Upper lobe of right lung (tissue), 1 donor: Measurements from ENCODE around the gene NR1H4. TPM values are rescaled to one million over a fixed set of nuclear protein-coding genes. Genes with fewer than 3 reads are reported as not detected.

Experiments
- ATAC-seq: fragments of 200-7000 bp; cut with Tn5 transposase; one replicate; pipeline ENCODE4 v1.9.1; 2020; ENCODE audit warnings: mild to moderate bottlenecking, moderate library complexity
- DNase-seq: peaks from one replicate; pipeline ENCODE4 v3.0.0-alpha.2; 2020
- H3K27ac ChIP-seq: fragments of 200-600 bp; one replicate; pipeline ENCODE4 v1.8.0; 2022
- H3K27me3 ChIP-seq: fragments of 200-600 bp; one replicate; pipeline ENCODE4 v1.8.0; 2022; ENCODE audit warnings: mild to moderate bottlenecking
- H3K36me3 ChIP-seq: fragments of 200-600 bp; one replicate; pipeline ENCODE4 v1.8.0; 2022
- H3K4me1 ChIP-seq: fragments of 200-600 bp; one replicate; pipeline ENCODE4 v1.8.0; 2022
- H3K4me3 ChIP-seq: fragments of 200-600 bp; one replicate; pipeline ENCODE4 v1.8.0; 2022; ENCODE audit warnings: mild to moderate bottlenecking
- H3K9me3 ChIP-seq: fragments of 200-600 bp; one replicate; pipeline ENCODE4 v1.8.0; 2022
- CTCF ChIP-seq: fragments of 200-600 bp; IDR thresholded peaks from one replicate; pipeline ENCODE4 v1.8.0; 2022; ENCODE audit warnings: antibody characterized with exemption
- intact Hi-C: fragments of 100-400 bp; cut with DNase I; formaldehyde crosslinking; loops from one replicate; pipeline ENCODE4 v1.11.0; 2022
- total RNA-seq: library from RNA; stranded (reverse); fragmentation: NEBNext Ultra II Directional; extraction: Animal tissue kit (Norgen Biotek cat#: 25700); gene quantifications from one replicate; pipeline ENCODE4 v1.2.1, GENCODE V29; 2021
- donor health status: DM: no; HTN: yes; CAD: no; lungs with severe emphysema.

The NR1H4 gene
- total RNA-seq, 1 donor from 2014 or later: not detected

DNA sequence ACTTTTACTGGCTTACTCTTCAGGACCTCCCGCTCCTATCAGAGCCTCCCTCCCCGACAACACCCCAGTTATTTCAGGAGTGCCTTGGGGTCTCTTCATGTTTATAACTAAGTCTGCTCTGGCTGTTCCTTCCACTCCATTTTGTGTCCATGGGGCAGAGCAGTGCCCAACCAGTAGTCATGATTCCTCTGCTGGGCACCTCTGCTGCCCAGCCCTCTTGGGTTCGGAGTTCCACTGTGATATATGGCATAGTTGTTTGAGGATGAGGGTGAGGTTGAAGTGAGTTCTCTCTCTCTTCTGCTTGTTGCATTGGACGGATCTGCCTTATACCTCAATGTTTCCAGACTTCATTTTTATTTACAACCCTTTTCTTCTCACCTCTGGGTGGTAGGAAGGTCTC is 17.4 kb downstream of the NR1H4 start:
- intact Hi-C loops: no loop called here
- no peak for TF ChIP-seq CTCF
- Histone ChIP-seq H3K4me3 (no peak overlapping the region), H3K36me3 (no peaks in the 10 kb centered on the region), H3K9me3 (no peaks in the 10 kb centered on the region), H3K4me1 (no peaks in the 10 kb centered on the region), H3K27me3 (no peaks in the 10 kb centered on the region), H3K27ac (no peak overlapping the region)
- DNase-seq (no peak), ATAC-seq (no peak)

- Histone ChIP-seq H3K27me3 (no peaks in the 10 kb centered on the region), H3K4me3 (no peak overlapping the region), H3K4me1 (no peaks in the 10 kb centered on the region), H3K27ac (no peak overlapping the region), H3K9me3 (no peaks in the 10 kb centered on the region), H3K36me3 (no peaks in the 10 kb centered on the region)
- DNase-seq (no peak), ATAC-seq (no peak)
- intact Hi-C loops: no loop called here
- TF ChIP-seq CTCF: no peak
These were observed 19.8 kb downstream of the NR1H4 start for GRCh38 chr12:100493396-100494012.

DNA sequence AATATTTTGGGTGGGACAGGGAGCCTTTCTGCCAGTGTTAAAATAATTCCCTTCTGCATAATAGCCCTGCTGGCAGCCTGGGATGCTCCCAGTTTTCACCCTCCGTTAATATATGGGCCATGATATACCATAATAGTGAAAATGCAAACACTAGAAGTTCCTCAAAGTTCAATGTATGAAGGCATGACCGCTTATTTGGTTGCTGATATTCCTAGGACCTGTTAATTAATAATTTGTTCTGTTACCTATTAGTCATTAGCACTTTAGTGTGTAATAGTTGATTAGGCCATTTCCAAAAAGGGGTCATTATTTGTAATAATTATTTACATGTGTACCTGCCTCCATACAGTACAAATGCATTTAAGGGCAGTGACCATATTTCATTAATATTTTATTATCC is 20.4 kb downstream of the NR1H4 start:
- no peak for TF ChIP-seq CTCF
- no peaks in the 10 kb centered on the region for H3K27me3 ChIP-seq
- no peak overlapping the region for H3K4me3 ChIP-seq
- H3K9me3 ChIP-seq: no peaks in the 10 kb centered on the region
- DNase-seq: no peak
- no peak overlapping the region for H3K27ac ChIP-seq
- H3K36me3 ChIP-seq: no peaks in the 10 kb centered on the region
- intact Hi-C loops: no loop called here
- no peaks in the 10 kb centered on the region for H3K4me1 ChIP-seq
- ATAC-seq: no peak

DNA sequence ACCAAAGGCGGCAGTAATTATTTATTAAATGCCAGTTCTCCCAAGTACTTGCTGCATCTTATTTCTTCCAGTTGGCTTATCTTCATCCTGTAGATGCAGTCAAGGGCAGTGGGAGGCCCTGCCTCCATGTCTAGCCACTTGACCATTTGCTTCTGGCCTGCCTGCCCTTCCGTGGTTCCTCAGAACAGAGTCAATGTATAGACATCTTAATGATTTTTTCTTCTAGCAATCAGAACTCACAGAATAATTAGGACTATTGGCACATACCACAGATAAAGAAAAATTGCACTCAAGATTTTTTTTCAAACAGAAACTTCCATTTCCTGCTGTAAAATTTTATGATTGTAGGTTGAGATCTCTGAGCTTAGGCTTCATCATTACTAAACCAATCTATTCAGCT is 20.9 kb downstream of the NR1H4 start:
- Histone ChIP-seq H3K4me1 (no peaks in the 10 kb centered on the region), H3K27ac (no peak overlapping the region), H3K27me3 (no peaks in the 10 kb centered on the region), H3K4me3 (no peak overlapping the region), H3K9me3 (no peaks in the 10 kb centered on the region), H3K36me3 (no peaks in the 10 kb centered on the region)
- intact Hi-C loops: no loop called here
- TF ChIP-seq CTCF: no peak
- ATAC-seq (no peak), DNase-seq (no peak)

GRCh38 chr12:100497105-100497795 is 23.6 kb downstream of the NR1H4 start:
- no peak for DNase-seq
- Histone ChIP-seq H3K27ac (no peak overlapping the region), H3K27me3 (no peaks in the 10 kb centered on the region), H3K9me3 (no peaks in the 10 kb centered on the region), H3K36me3 (no peaks in the 10 kb centered on the region), H3K4me1 (no peaks in the 10 kb centered on the region), H3K4me3 (no peak overlapping the region)
- intact Hi-C loops: no loop called here
- no peak for ATAC-seq
- no peak for TF ChIP-seq CTCF
